ENCODE results near the gene P4HTM.
A peak's percentile ranks its signal among the peaks of the same experiment; 100 is the strongest.

The P4HTM gene

DNA sequence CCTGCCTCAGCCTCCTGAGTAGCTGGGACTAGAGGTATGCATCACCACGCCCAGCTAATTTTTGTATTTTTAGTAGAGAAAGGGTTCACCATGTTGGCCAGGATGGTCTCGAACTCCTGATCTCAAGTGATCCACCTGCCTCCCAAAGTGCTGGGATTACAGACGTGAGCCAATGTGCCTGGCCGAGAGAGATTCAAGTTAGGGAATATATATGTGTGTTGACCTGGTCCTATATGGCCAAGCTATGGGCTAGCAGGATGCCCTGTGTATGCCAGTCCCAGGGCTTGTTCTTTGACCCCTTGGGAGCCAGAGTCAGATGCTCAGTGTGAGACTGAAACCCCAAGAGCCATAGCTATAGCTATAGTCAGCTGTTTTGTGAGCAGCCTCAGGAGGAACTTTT lies 33.7 kb downstream of the P4HTM start:
- Histone ChIP-seq H3K27me3 (ENCODE audit: insufficient read depth, low read length, poor library complexity) (no peaks in the 10 kb centered on the region), H3K9ac (ENCODE audit: low read depth, low read length) (peak overlapping the region; percentile 96; the same call in 1 of the 2 replicates), H2AFZ (ENCODE audit: low read depth, low read length) (no peak overlapping the region), H3K9me3 (ENCODE audit: insufficient read depth, low read length, severe bottlenecking) (no peaks in the 10 kb centered on the region), H3K79me2 (ENCODE audit: insufficient read depth, low read length) (peaks cover 86% of the 10 kb centered on the region), H3K4me2 (ENCODE audit: insufficient read depth, low read length) (peak overlapping the region; percentile 95), H3K4me3 (ENCODE audit: low read depth in 1 of 2, low read length in 2 of 2) (no peak overlapping the region), H3K4me1 (ENCODE audit: insufficient read depth, low read length) (peaks cover 84% of the 10 kb centered on the region), H4K20me1 (ENCODE audit: insufficient read depth, low read length) (peaks cover 21% of the 10 kb centered on the region; the same call in 1 of the 2 replicates), H3K27ac (ENCODE audit: low read length) (no peak overlapping the region), H3K36me3 (ENCODE audit: insufficient read depth, low read length) (peaks cover 64% of the 10 kb centered on the region)
- DNase-seq = no peak
- no peak for TF ChIP-seq EZH2 (IDR thresholded peaks at IDR 0.05; ENCODE audit: borderline replicate concordance, low read depth, low read length, severe bottlenecking)
- TF ChIP-seq, protein P1, sequence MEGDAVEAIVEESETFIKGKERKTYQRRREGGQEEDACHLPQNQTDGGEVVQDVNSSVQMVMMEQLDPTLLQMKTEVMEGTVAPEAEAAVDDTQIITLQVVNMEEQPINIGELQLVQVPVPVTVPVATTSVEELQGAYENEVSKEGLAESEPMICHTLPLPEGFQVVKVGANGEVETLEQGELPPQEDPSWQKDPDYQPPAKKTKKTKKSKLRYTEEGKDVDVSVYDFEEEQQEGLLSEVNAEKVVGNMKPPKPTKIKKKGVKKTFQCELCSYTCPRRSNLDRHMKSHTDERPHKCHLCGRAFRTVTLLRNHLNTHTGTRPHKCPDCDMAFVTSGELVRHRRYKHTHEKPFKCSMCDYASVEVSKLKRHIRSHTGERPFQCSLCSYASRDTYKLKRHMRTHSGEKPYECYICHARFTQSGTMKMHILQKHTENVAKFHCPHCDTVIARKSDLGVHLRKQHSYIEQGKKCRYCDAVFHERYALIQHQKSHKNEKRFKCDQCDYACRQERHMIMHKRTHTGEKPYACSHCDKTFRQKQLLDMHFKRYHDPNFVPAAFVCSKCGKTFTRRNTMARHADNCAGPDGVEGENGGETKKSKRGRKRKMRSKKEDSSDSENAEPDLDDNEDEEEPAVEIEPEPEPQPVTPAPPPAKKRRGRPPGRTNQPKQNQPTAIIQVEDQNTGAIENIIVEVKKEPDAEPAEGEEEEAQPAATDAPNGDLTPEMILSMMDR (IDR thresholded peaks at IDR 0.05; ENCODE audit: borderline replicate concordance, extremely low read depth, low read length, poor library complexity, severe bottlenecking) = no peak
- ATAC-seq (ENCODE audit: insufficient read depth, low read depth) = no peak

DNA sequence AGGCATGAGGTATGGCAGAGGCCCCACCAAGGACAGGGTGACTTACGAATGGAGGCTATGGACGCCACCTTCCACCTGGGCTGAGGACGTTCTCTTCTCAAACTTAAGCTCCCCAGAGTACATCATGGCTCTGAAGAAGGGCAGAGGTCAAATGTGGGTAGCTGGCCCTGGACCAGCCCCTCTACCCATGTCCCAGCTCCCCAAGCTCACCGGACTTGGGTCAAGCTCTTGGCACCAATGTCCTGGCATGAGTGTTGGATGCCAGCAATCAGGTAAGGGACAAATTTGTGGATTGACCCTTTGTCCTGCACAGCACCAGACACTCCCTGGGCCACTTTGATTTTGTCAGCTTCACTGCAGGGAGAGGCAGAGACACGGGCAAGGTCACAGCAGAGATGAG lies 34.4 kb downstream of the P4HTM start:
- Histone ChIP-seq H3K9ac (ENCODE audit: low read depth, low read length) (no peak overlapping the region), H4K20me1 (ENCODE audit: insufficient read depth, low read length) (peaks cover 21% of the 10 kb centered on the region; the same call in 1 of the 2 replicates), H3K4me3 (ENCODE audit: low read depth in 1 of 2, low read length in 2 of 2) (no peak overlapping the region), H3K4me2 (ENCODE audit: insufficient read depth, low read length) (peak overlapping the region; percentile 95; the same call in 1 of the 2 replicates), H3K9me3 (ENCODE audit: insufficient read depth, low read length, severe bottlenecking) (no peaks in the 10 kb centered on the region), H3K4me1 (ENCODE audit: insufficient read depth, low read length) (peaks cover 82% of the 10 kb centered on the region), H3K79me2 (ENCODE audit: insufficient read depth, low read length) (peaks cover 90% of the 10 kb centered on the region), H3K27ac (ENCODE audit: low read length) (no peak overlapping the region), H3K36me3 (ENCODE audit: insufficient read depth, low read length) (peaks cover 64% of the 10 kb centered on the region), H3K27me3 (ENCODE audit: insufficient read depth, low read length, poor library complexity) (no peaks in the 10 kb centered on the region), H2AFZ (ENCODE audit: low read depth, low read length) (no peak overlapping the region)
- no peak for DNase-seq
- no peak for ATAC-seq (ENCODE audit: insufficient read depth, low read depth)
- no peak for TF ChIP-seq EZH2 (IDR thresholded peaks at IDR 0.05; ENCODE audit: borderline replicate concordance, low read depth, low read length, severe bottlenecking)
- TF ChIP-seq, protein P1 (IDR thresholded peaks at IDR 0.05; ENCODE audit: borderline replicate concordance, extremely low read depth, low read length, poor library complexity, severe bottlenecking) = no peak

DNA sequence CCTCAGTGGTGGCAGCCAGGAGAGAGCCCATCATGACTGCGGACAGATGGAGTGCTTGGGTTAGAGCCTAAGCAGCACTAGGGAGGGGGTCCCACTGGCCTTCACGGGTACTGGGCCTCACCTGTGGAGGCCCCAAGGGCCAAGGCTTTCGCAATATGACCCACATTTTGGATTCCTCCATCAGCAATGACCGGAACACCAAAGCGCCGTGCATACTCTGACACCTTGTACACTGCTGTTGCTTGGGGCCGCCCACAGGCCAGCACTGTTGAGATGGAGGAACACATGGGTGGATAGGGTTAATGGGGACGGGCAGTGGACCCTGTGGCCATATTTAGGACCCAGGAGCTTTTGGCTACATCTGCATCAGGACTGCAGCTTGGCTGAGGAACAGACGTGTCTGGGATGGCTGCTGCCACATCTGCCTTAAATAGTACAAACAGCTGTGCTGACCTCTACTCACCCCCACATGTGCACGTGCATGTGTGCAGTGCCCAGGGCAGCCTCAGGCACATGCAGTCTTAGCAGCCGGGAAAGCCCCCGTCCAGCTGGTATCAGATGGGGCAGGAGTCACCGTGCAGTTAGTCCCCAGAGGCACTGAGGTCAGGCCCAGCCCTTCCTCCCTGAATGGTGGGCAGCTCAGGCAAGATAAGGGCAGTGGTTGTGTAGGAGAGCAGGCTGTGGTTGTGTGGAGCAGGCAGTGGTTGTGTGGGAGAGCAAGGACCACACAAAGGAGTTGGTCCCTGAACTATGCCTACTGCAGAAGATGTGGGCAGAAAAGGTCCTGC lies 35.2 kb downstream of the P4HTM start:
- H3K27ac ChIP-seq (ENCODE audit: low read length) = no peak overlapping the region; the same call in 1 of the 2 replicates
- no peaks in the 10 kb centered on the region for H3K27me3 ChIP-seq (ENCODE audit: insufficient read depth, low read length, poor library complexity)
- H3K79me2 ChIP-seq (ENCODE audit: insufficient read depth, low read length) = peaks cover 83% of the 10 kb centered on the region
- H3K36me3 ChIP-seq (ENCODE audit: insufficient read depth, low read length) = peaks cover 65% of the 10 kb centered on the region
- ATAC-seq (ENCODE audit: insufficient read depth, low read depth) (no peak), DNase-seq (no peak)
- TF ChIP-seq, protein P1 (IDR thresholded peaks at IDR 0.05; ENCODE audit: borderline replicate concordance, extremely low read depth, low read length, poor library complexity, severe bottlenecking) = no peak
- no peak for TF ChIP-seq EZH2 (IDR thresholded peaks at IDR 0.05; ENCODE audit: borderline replicate concordance, low read depth, low read length, severe bottlenecking)
- H4K20me1 ChIP-seq (ENCODE audit: insufficient read depth, low read length) = peaks cover 21% of the 10 kb centered on the region; the same call in 1 of the 2 replicates
- peaks cover 78% of the 10 kb centered on the region for H3K4me1 ChIP-seq (ENCODE audit: insufficient read depth, low read length)
- H2AFZ ChIP-seq (ENCODE audit: low read depth, low read length) = no peak overlapping the region
- H3K4me2 ChIP-seq (ENCODE audit: insufficient read depth, low read length) = peak overlapping the region; percentile 95
- H3K9me3 ChIP-seq (ENCODE audit: insufficient read depth, low read length, severe bottlenecking) = no peaks in the 10 kb centered on the region
- H3K9ac ChIP-seq (ENCODE audit: low read depth, low read length) = no peak overlapping the region
- peak overlapping the region in 1 of 2 experiments; percentile 0; a peak in 1 of 4 replicates for H3K4me3 ChIP-seq (ENCODE audit: low read depth in 1 of 2, low read length in 2 of 2)

Measured in DND-41 (cell line).